Spleen (tissue), 7 donors: Measurements from ENCODE around the gene INSYN1.

Experiments used
- POLR2A ChIP-seq, 3 donors: fragments of 450-650 bp; IDR thresholded peaks; one replicate each; pipeline ENCODE4 v1.5.1; 2017; ENCODE audit warnings: antibody characterized with exemption in 3 of 3, mild to moderate bottlenecking in 1 of 3
- POLR2AphosphoS5 ChIP-seq, 3 donors: sonication (generic); formaldehyde crosslinking; IDR thresholded peaks; one replicate each; pipeline ENCODE4 v1.5.1; 2017; ENCODE audit warnings: antibody characterized with exemption in 3 of 3
- TF ChIP-seq, protein P1 (sequence below), 11 experiments: fragments of 200-600 bp in 7 of 11; fragments of 450-650 bp in 4 of 11; sonication (generic) in 4 of 11; IDR thresholded peaks in 8 of 11; conservative IDR thresholded peaks in 3 of 11; 1 replicate in 7 of 11; 2 replicates in 4 of 11; pipeline versions ENCODE4 v1.4.0 to v1.8.0; 2016 to 2021; ENCODE audit warnings: antibody characterized with exemption in 11 of 11, inconsistent platforms in 4 of 11, mild to moderate bottlenecking in 1 of 11
- donor health status: DM: no; HTN: no; CAD: no; lungs with moderate emphysema.
- donor health status: DM: no; HTN: no; CAD: no.
- donor health status: DM: no; HTN: no; CAD: no.

DNA sequence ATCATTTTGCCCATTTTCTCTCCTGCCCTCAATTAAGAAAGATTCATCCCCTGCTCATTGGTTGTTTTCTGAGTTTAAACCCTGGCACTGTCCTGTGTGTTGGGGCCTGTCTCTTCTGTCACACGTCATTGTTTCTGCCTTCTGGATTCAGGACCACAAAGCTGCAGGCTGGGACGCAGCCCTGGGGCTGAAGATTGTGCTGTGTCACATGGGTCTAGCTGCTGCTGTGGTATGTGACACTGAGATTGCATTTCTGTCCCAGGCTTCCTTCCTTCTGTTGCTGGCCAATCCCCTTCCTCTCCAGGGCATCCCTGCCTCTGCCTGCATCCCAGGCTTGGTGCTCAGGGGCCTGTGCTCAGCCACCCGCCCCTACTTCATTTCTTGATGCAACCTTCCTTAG lies 28.9 kb downstream of the INSYN1 start:
- TF ChIP-seq, protein P1, sequence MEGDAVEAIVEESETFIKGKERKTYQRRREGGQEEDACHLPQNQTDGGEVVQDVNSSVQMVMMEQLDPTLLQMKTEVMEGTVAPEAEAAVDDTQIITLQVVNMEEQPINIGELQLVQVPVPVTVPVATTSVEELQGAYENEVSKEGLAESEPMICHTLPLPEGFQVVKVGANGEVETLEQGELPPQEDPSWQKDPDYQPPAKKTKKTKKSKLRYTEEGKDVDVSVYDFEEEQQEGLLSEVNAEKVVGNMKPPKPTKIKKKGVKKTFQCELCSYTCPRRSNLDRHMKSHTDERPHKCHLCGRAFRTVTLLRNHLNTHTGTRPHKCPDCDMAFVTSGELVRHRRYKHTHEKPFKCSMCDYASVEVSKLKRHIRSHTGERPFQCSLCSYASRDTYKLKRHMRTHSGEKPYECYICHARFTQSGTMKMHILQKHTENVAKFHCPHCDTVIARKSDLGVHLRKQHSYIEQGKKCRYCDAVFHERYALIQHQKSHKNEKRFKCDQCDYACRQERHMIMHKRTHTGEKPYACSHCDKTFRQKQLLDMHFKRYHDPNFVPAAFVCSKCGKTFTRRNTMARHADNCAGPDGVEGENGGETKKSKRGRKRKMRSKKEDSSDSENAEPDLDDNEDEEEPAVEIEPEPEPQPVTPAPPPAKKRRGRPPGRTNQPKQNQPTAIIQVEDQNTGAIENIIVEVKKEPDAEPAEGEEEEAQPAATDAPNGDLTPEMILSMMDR (IDR thresholded peaks at IDR 0.05 in 8 of 11, conservative IDR thresholded peaks at IDR 0.05 in 3 of 11): no peak
- TF ChIP-seq POLR2AphosphoS5 (IDR thresholded peaks at IDR 0.05): no peak
- TF ChIP-seq POLR2A (IDR thresholded peaks at IDR 0.05): no peak
